Activated CD4-positive, alpha-beta memory T cell treated with anti-CD3 and anti-CD28 coated beads, Interleukin-2, amount 10 ng/mL, durations not matched to agents 7 days and 5 days (primary cell): ENCODE measurements around the gene TMEM267. TPM values are rescaled to one million over a fixed set of nuclear protein-coding genes. Genes with fewer than 3 reads are reported as not detected.
A peak's percentile ranks its signal among the peaks of the same experiment; 100 is the strongest.
"Not testable (repeated sequence)": the region's sequence is repeated elsewhere in the genome, so short reads cannot be mapped to it uniquely, and the experiment has no call there.

Experiments used
- CTCF ChIA-PET: fragments of 350-600 bp; sonication (Branson Sonifier 250); formaldehyde crosslinking; loops from one replicate; lab custom pipeline; 2021; ENCODE audit warnings: antibody characterized with exemption, inconsistent platforms; lab: Charles Lee
- POLR2A ChIA-PET: fragments of 350-600 bp; sonication (Branson Sonifier 250); formaldehyde crosslinking; loops from one replicate; lab custom pipeline; 2021; ENCODE audit warnings: antibody characterized with exemption; lab: Charles Lee
- DNase-seq: peaks from one replicate; pipeline ENCODE4 v3.0.0-alpha.2; 2020
- H3K27ac Mint-ChIP-seq: one replicate; pipeline ENCODE4 v1.8.0; 2021; ENCODE audit warnings: mild to moderate bottlenecking, mixed read lengths
- H3K27me3 Mint-ChIP-seq: one replicate; pipeline ENCODE4 v1.8.0; 2021; ENCODE audit warnings: mixed read lengths
- H3K36me3 Mint-ChIP-seq: one replicate; pipeline ENCODE4 v1.8.0; 2021; ENCODE audit warnings: low read depth, mixed read lengths
- H3K4me1 Mint-ChIP-seq: one replicate; pipeline ENCODE4 v1.8.0; 2021; ENCODE audit warnings: mixed read lengths
- H3K4me3 Mint-ChIP-seq: one replicate; pipeline ENCODE4 v1.8.0; 2021; ENCODE audit warnings: mild to moderate bottlenecking, mixed read lengths
- H3K9me3 Mint-ChIP-seq: one replicate; pipeline ENCODE4 v1.8.0; 2021; ENCODE audit warnings: mixed read lengths
- total RNA-seq, 2 experiments: library from RNA; stranded (reverse); gene quantifications; one replicate each; pipeline ENCODE4 v1.2.3, GENCODE V29; 2021

TMEM267 gene
- total RNA-seq, 2 experiments from 2014 or later, result 17.0 to 19.0 TPM

GRCh38 chr5:43415935-43416802 is 67.5 kb downstream of the TMEM267 start:
- H3K27ac Mint-ChIP-seq, result no peak overlapping the region
- DNase-seq, result no peak
- ChIA-PET CTCF (no interaction called here), POLR2A (interaction anchor here (0.6 kb wide), 1 partner anchor 60 kb away, joined by 3 read pairs; no protein-coding TSS in a partner anchor)
- no peak overlapping the region for H3K4me3 Mint-ChIP-seq
- H3K36me3 Mint-ChIP-seq, result no peaks in the 10 kb centered on the region
- H3K4me1 Mint-ChIP-seq, result no peaks in the 10 kb centered on the region
- peaks cover 4% of the 10 kb centered on the region for H3K27me3 Mint-ChIP-seq
- H3K9me3 Mint-ChIP-seq, result no peaks in the 10 kb centered on the region

- H3K9me3 Mint-ChIP-seq, result no peaks in the 10 kb centered on the region
- CTCF ChIA-PET, result interaction anchor here (0.7 kb wide), 1 partner anchor 191 kb away, joined by 3 read pairs; no protein-coding TSS in a partner anchor
- H3K27ac Mint-ChIP-seq, result no peak overlapping the region
- no peaks in the 10 kb centered on the region for H3K36me3 Mint-ChIP-seq
- POLR2A ChIA-PET, result no interaction called here
- H3K4me1 Mint-ChIP-seq, result no peaks in the 10 kb centered on the region
- H3K4me3 Mint-ChIP-seq, result no peak overlapping the region
- H3K27me3 Mint-ChIP-seq, result no peaks in the 10 kb centered on the region
- no peak for DNase-seq
These were observed 69.7 kb downstream of the TMEM267 start for GRCh38 chr5:43413966-43414365.

DNA sequence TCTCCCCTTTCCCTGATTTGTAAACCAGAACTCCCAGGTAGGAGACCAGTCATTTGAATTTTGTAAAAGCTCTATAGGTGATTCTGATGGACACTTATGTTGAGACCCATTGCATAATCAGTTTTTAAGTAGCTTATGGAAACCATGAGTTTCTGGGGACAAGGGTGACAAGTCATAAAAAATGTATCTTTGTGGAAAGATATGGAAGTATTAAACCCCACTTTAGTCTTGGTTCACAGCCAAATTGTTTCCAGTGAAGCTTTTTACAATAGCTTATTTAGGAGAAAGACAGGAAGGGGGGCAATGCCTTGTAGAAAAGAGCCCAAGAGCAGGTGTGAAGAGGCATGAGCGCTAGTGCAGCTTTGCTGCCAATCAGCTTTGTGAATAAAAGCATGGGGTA is 71.0 kb downstream of the TMEM267 start:
- H3K27ac Mint-ChIP-seq, result no peak overlapping the region
- no peaks in the 10 kb centered on the region for H3K27me3 Mint-ChIP-seq
- no peaks in the 10 kb centered on the region for H3K4me1 Mint-ChIP-seq
- no peaks in the 10 kb centered on the region for H3K36me3 Mint-ChIP-seq
- ChIA-PET POLR2A (interaction anchor here (1.1 kb wide), 1 partner anchor 15 kb away, joined by 4 read pairs; no protein-coding TSS in a partner anchor), CTCF (no interaction called here)
- H3K4me3 Mint-ChIP-seq, result no peak overlapping the region
- H3K9me3 Mint-ChIP-seq, result no peaks in the 10 kb centered on the region
- DNase-seq, result no peak

DNA sequence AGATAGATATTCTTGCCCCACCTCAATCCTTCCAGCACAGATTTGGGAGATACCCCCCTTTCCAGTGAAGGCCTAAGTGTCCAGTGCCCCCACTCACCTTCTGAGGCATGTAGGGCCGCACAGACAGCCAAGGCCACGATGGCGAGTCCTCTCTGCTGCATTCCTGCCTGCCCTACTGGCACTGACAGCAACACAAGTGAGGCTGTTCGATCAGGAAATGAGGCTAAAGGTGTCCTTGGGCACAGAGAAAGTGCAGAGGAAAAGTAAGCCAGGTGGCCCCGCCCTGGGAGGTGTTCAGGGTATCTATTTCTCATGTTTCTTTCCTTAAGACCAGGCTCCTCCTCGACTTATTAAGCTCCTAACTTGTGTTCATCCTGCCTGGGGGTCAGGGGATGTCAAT is 71.5 kb downstream of the TMEM267 start, which contains the start of gene CCL28:
TSS of gene CCL28 (minus strand) at position 236 of the 400 bp plus-strand sequence. CDS start at position 161, 75 bp downstream.
- DNase-seq, result no peak
- Mint-ChIP-seq H3K27ac (no peak within 1 kb of the TSS), H3K9me3 (no peaks in the 10 kb centered on the region), H3K27me3 (no peaks in the 10 kb centered on the region), H3K36me3 (no peaks in the 10 kb centered on the region), H3K4me1 (no peaks in the 10 kb centered on the region), H3K4me3 (no peak within 1 kb of the TSS)
- CTCF ChIA-PET, result no interaction called here
- POLR2A ChIA-PET, result interaction anchor here (1.1 kb wide), 1 partner anchor 15 kb away, joined by 4 read pairs; no protein-coding TSS in a partner anchor

GRCh38 chr5:43411495-43411894 is 72.2 kb downstream of the TMEM267 start:
- Mint-ChIP-seq H3K4me1 (no peaks in the 10 kb centered on the region), H3K27ac (no peak overlapping the region), H3K27me3 (no peaks in the 10 kb centered on the region), H3K36me3 (no peaks in the 10 kb centered on the region), H3K9me3 (peaks cover 2% of the 10 kb centered on the region), H3K4me3 (no peak overlapping the region)
- ChIA-PET CTCF (no interaction called here), POLR2A (interaction anchor here (1.1 kb wide), 1 partner anchor 14 kb away, joined by 4 read pairs; no protein-coding TSS in a partner anchor)
- DNase-seq, result no peak

- Mint-ChIP-seq H3K4me3 (no peak overlapping the region), H3K4me1 (no peaks in the 10 kb centered on the region), H3K27me3 (peaks cover 1% of the 10 kb centered on the region), H3K9me3 (peaks cover 2% of the 10 kb centered on the region), H3K27ac (no peak overlapping the region), H3K36me3 (no peaks in the 10 kb centered on the region)
- DNase-seq, result no peak
- ChIA-PET CTCF (no interaction called here), POLR2A (no interaction called here)
These were observed 73.3 kb downstream of the TMEM267 start for GRCh38 chr5:43410414-43410813.

GRCh38 chr5:43409809-43410271 is 73.8 kb downstream of the TMEM267 start:
- no peaks in the 10 kb centered on the region for H3K4me1 Mint-ChIP-seq
- H3K36me3 Mint-ChIP-seq, result peaks cover under 1% of the 10 kb centered on the region
- H3K9me3 Mint-ChIP-seq, result peaks cover 8% of the 10 kb centered on the region
- ChIA-PET POLR2A (no interaction called here), CTCF (no interaction called here)
- no peak overlapping the region for H3K4me3 Mint-ChIP-seq
- DNase-seq, result no peak
- no peak overlapping the region for H3K27ac Mint-ChIP-seq
- H3K27me3 Mint-ChIP-seq, result peaks cover 7% of the 10 kb centered on the region

- H3K4me3 Mint-ChIP-seq, POLR2A ChIA-PET, CTCF ChIA-PET, DNase-seq, H3K27ac Mint-ChIP-seq: not testable (repeated sequence)
- Mint-ChIP-seq H3K9me3 (peaks cover 12% of the 10 kb centered on the region), H3K27me3 (peaks cover 14% of the 10 kb centered on the region), H3K4me1 (peaks cover 13% of the 10 kb centered on the region), H3K36me3 (peaks cover 28% of the 10 kb centered on the region)
These were observed 81.1 kb downstream of the TMEM267 start for GRCh38 chr5:43402524-43403066.

GRCh38 chr5:43401827-43402226 is 81.8 kb downstream of the TMEM267 start:
- H3K9me3 Mint-ChIP-seq, result peaks cover 10% of the 10 kb centered on the region
- ChIA-PET POLR2A (interaction anchor here (1.0 kb wide), 1 partner anchor 281 kb away, joined by 4 read pairs; the partner anchor contains the start of gene ZNF131), CTCF (interaction anchor here (0.6 kb wide), 1 partner anchor 183 kb away, joined by 3 read pairs; no protein-coding TSS in a partner anchor)

GRCh38 chr5:43400082-43400481 is 83.6 kb downstream of the TMEM267 start:
- DNase-seq, result no peak
- H3K27me3 Mint-ChIP-seq, result peaks cover 9% of the 10 kb centered on the region
- peaks cover 32% of the 10 kb centered on the region for H3K36me3 Mint-ChIP-seq
- no peak overlapping the region for H3K4me3 Mint-ChIP-seq
- POLR2A ChIA-PET, result no interaction called here
- CTCF ChIA-PET, result no interaction called here
- H3K27ac Mint-ChIP-seq, result no peak overlapping the region
- peaks cover 29% of the 10 kb centered on the region for H3K4me1 Mint-ChIP-seq
- H3K9me3 Mint-ChIP-seq, result peaks cover 7% of the 10 kb centered on the region

More at GRCh38 chr5:43401827-43402226, 81.8 kb downstream of the TMEM267 start:
- Mint-ChIP-seq H3K4me3 (no peak overlapping the region), H3K36me3 (peaks cover 28% of the 10 kb centered on the region), H3K27ac (no peak overlapping the region), H3K4me1 (peaks cover 17% of the 10 kb centered on the region), H3K27me3 (peaks cover 14% of the 10 kb centered on the region)
- no peak for DNase-seq

- CTCF ChIA-PET, result interaction anchor here (0.8 to 2.9 kb wide), 5 partner anchors 84 to 355 kb away, joined by 3 to 18 read pairs (median 3); partner anchors contain the start of genes HMGCS1 and TMEM267
- DNase-seq, result peak; percentile 74
- Mint-ChIP-seq H3K4me3 (peak overlapping the region; percentile 99), H3K4me1 (peaks cover 33% of the 10 kb centered on the region), H3K9me3 (no peaks in the 10 kb centered on the region), H3K27ac (peak overlapping the region; percentile 94), H3K36me3 (peaks cover 15% of the 10 kb centered on the region), H3K27me3 (no peaks in the 10 kb centered on the region)
- POLR2A ChIA-PET, result interaction anchor here (0.6 to 2.6 kb wide), 15 partner anchors 15 to 1617 kb away, joined by 3 to 58 read pairs (median 5); partner anchors contain the start of genes C5orf34, CCL28, HMGCS1 and NNT
These were observed 86.8 kb downstream of the TMEM267 start for GRCh38 chr5:43396762-43397304.
